CD4-positive, alpha-beta memory T cell (primary cell): Measurements from ENCODE around the gene SYNPR. TPM values are rescaled to one million over a fixed set of nuclear protein-coding genes. Genes with fewer than 3 reads are reported as not detected.

Experiments
- CTCF ChIA-PET: fragments of 350-600 bp; sonication (Branson Sonifier 250); formaldehyde crosslinking; loops from one replicate; lab custom pipeline; 2021; ENCODE audit warnings: inconsistent platforms; ENCODE audit not compliant: partially characterized antibody; lab: Charles Lee
- POLR2A ChIA-PET: fragments of 350-600 bp; sonication (Branson Sonifier 250); formaldehyde crosslinking; loops from one replicate; lab custom pipeline; 2021; ENCODE audit not compliant: partially characterized antibody; lab: Charles Lee
- DNase-seq, 5 donors: peaks; one replicate each; pipeline versions ENCODE4 v3.0.0 to v3.0.0-alpha.2; 2020 to 2022; ENCODE audit warnings: mixed read lengths in 1 of 5
- H3K27ac ChIP-seq: one replicate; pipeline ENCODE4 v1.7.0; 2013; ENCODE audit warnings: low read depth, low read length
- H3K27me3 ChIP-seq: 2 replicates; pipeline ENCODE4 v1.7.0; 2013; ENCODE audit warnings: mild to moderate bottlenecking, low read length, moderate library complexity; ENCODE audit not compliant: insufficient read depth
- H3K36me3 ChIP-seq: 2 replicates; pipeline ENCODE4 v1.7.0; 2013; ENCODE audit warnings: mild to moderate bottlenecking, low read length, moderate library complexity; ENCODE audit not compliant: insufficient read depth
- H3K4me1 ChIP-seq: 2 replicates; pipeline ENCODE4 v1.7.0; 2013; ENCODE audit warnings: mild to moderate bottlenecking, low read length, moderate library complexity; ENCODE audit not compliant: insufficient read depth
- H3K4me3 ChIP-seq, 2 donors: one replicate each; pipeline ENCODE4 v1.7.0; 2013; ENCODE audit warnings: low read length in 2 of 2, mild to moderate bottlenecking in 1 of 2
- H3K9me3 ChIP-seq, 2 donors: one replicate each; pipeline ENCODE4 v1.7.0; 2013; ENCODE audit warnings: low read length in 2 of 2, control low read depth in 1 of 2; ENCODE audit not compliant: control insufficient read depth in 1 of 2
- H3K27ac Mint-ChIP-seq, 7 donors: one replicate each; pipeline ENCODE4 v1.8.0; 2020 to 2021; ENCODE audit warnings: mixed read lengths in 7 of 7, mild to moderate bottlenecking in 6 of 7, inconsistent platforms in 3 of 7, moderate library complexity in 3 of 7
- H3K27me3 Mint-ChIP-seq, 2 donors: one replicate each; pipeline ENCODE4 v1.8.0; 2020 to 2021; ENCODE audit warnings: mixed read lengths in 2 of 2
- H3K36me3 Mint-ChIP-seq, 2 donors: one replicate each; pipeline ENCODE4 v1.8.0; 2020 to 2021; ENCODE audit warnings: mixed read lengths in 2 of 2, inconsistent platforms in 1 of 2, mild to moderate bottlenecking in 1 of 2
- H3K4me1 Mint-ChIP-seq, 4 donors: one replicate each; pipeline ENCODE4 v1.8.0; 2020 to 2021; ENCODE audit warnings: mixed read lengths in 4 of 4, mild to moderate bottlenecking in 1 of 4
- H3K4me3 Mint-ChIP-seq, 8 donors: one replicate each; pipeline ENCODE4 v1.8.0; 2020 to 2021; ENCODE audit warnings: mixed read lengths in 8 of 8, mild to moderate bottlenecking in 7 of 8, moderate library complexity in 6 of 8, inconsistent platforms in 3 of 8
- H3K9me3 Mint-ChIP-seq, 8 donors: one replicate each; pipeline ENCODE4 v1.8.0; 2020 to 2021; ENCODE audit warnings: mixed read lengths in 8 of 8, mild to moderate bottlenecking in 5 of 8, inconsistent platforms in 3 of 8, moderate library complexity in 1 of 8
- intact Hi-C: fragments of 100-400 bp; cut with micrococcal nuclease; formaldehyde crosslinking; loops from one replicate; pipeline ENCODE4 v1.15.1; 2023
- polyA plus RNA-seq, 2 donors: library from polyadenylated mRNA; unstranded; fragments of 300-500 nt; fragmentation: Illumina TruSeq; gene quantifications; one replicate each; pipeline ENCODE4 v1.2.3, GENCODE V29; 2021
- total RNA-seq, 2 experiments: library from RNA; stranded (reverse); gene quantifications; one replicate each; pipeline ENCODE4 v1.2.3, GENCODE V29; 2021

Gene SYNPR
- total and polyA plus RNA-seq, 4 experiments from 2014 or later = not detected

DNA sequence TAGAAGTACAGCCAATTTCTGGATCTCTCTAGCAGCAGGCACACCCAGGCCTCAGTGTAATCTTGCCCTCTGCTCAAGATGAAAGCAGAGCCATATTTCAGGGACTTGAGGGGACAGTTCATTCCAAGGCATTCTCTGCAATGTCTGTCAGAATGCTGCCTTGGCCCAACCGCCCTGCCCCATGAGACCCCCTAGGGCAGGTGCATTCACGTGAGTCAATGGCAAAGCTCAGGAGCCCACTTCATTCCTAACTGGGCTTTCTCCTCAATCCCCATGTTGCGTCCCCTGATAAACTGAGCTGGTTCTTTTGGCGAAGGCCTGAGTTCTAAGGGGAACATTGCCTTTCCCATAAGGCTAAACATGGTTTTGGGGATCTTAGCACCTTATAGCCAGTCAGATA is 383.9 kb downstream of the SYNPR start:
- H3K9me3 Mint-ChIP-seq = no peaks in the 10 kb centered on the region
- no peak overlapping the region for H3K4me3 Mint-ChIP-seq
- H3K27ac Mint-ChIP-seq = no peak overlapping the region
- no peaks in the 10 kb centered on the region for H3K27me3 Mint-ChIP-seq
- no peaks in the 10 kb centered on the region for H3K4me1 Mint-ChIP-seq
- H3K27me3 ChIP-seq = no peaks in the 10 kb centered on the region
- H3K4me1 ChIP-seq = no peaks in the 10 kb centered on the region
- ChIA-PET CTCF (interaction anchor here (0.7 kb wide), 1 partner anchor 10 kb away, joined by 3 read pairs; no protein-coding TSS in a partner anchor), POLR2A (no interaction called here)
- no peak overlapping the region for H3K4me3 ChIP-seq
- no peaks in the 10 kb centered on the region for H3K9me3 ChIP-seq
- DNase-seq = no peak
- H3K27ac ChIP-seq = no peak overlapping the region
- intact Hi-C loops = no loop called here
- H3K36me3 Mint-ChIP-seq = no peaks in the 10 kb centered on the region
- no peaks in the 10 kb centered on the region for H3K36me3 ChIP-seq

DNA sequence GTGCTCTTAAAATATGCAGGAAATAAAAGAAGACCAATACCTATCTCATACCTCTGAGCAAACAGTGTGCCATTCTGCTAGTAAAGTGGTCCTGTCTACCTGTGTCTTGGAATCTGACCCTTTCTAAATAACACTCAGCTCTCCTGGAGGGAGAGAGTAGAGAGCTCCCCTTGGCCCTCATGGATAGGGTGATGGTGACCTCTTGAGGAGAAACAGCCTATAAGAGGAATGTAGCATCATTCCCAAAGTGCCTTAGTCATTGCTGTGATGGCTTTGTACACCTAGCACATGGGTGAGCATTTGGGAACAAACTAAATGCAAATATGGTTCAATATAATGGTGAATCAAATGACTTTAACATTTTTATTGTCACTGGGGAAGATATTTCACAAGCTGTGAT is 384.4 kb downstream of the SYNPR start:
- intact Hi-C loops = no loop called here
- H3K27me3 ChIP-seq = no peaks in the 10 kb centered on the region
- H3K27ac ChIP-seq = no peak overlapping the region
- Mint-ChIP-seq H3K4me3 (no peak overlapping the region), H3K4me1 (no peaks in the 10 kb centered on the region), H3K27me3 (no peaks in the 10 kb centered on the region), H3K36me3 (no peaks in the 10 kb centered on the region), H3K27ac (no peak overlapping the region), H3K9me3 (no peaks in the 10 kb centered on the region)
- DNase-seq = no peak
- no peaks in the 10 kb centered on the region for H3K9me3 ChIP-seq
- no peak overlapping the region for H3K4me3 ChIP-seq
- no peaks in the 10 kb centered on the region for H3K4me1 ChIP-seq
- POLR2A ChIA-PET = no interaction called here
- CTCF ChIA-PET = no interaction called here
- H3K36me3 ChIP-seq = no peaks in the 10 kb centered on the region
